H1 (cell line): ENCODE data around the gene DRG1. TPM values are rescaled to one million over a fixed set of nuclear protein-coding genes. Genes with fewer than 3 reads are reported as not detected.

Experiments used
- CTCF ChIA-PET: fragments of 300-600 bp; sonication (Branson Sonifier 250); formaldehyde crosslinking; loops from one replicate; lab custom pipeline; 2021; ENCODE audit not compliant: partially characterized antibody; lab: Charles Lee
- POLR2A ChIA-PET: fragments of 300-600 bp; sonication (Branson Sonifier 250); formaldehyde crosslinking; loops from one replicate; lab custom pipeline; 2021; ENCODE audit warnings: inconsistent platforms; ENCODE audit not compliant: partially characterized antibody; lab: Charles Lee
- DNase-seq, 2 experiments: peaks; one replicate each; pipeline versions ENCODE4 v3.0.0 to v3.0.0-alpha.2; 2010 to 2022; ENCODE audit warnings: low spot score in 2 of 2, low read depth in 1 of 2, mixed read lengths in 1 of 2
- FAIRE-seq: peaks from 2 replicates; lab custom pipeline; 2011; peaks lifted over from hg19 to GRCh38; lab: Jason Lieb, UNC
- H2AFZ ChIP-seq: 2 replicates; pipeline ENCODE4 v1.8.1; 2012; ENCODE audit warnings: low read length, inconsistent platforms
- H2AK5ac ChIP-seq: 2 replicates; pipeline ENCODE4 v1.6.1; 2013; ENCODE audit warnings: low read depth, low read length
- H2BK120ac ChIP-seq: replicated peaks from 2 replicates; pipeline ENCODE3; 2013; ENCODE audit warnings: low read depth, low read length, inconsistent platforms
- H2BK12ac ChIP-seq: 2 replicates; pipeline ENCODE4 v1.6.1; 2013; ENCODE audit warnings: low read depth, low read length
- H2BK15ac ChIP-seq: 2 replicates; pipeline ENCODE4 v1.6.1; 2013; ENCODE audit warnings: low read length
- H2BK20ac ChIP-seq: 2 replicates; pipeline ENCODE4 v1.6.1; 2013; ENCODE audit warnings: low read length
- H2BK5ac ChIP-seq: 2 replicates; pipeline ENCODE4 v1.6.1; 2013; ENCODE audit warnings: low read depth, low read length
- H3K14ac ChIP-seq: 2 replicates; pipeline ENCODE4 v1.6.1; 2013; ENCODE audit warnings: inconsistent platforms; ENCODE audit not compliant: insufficient read length
- H3K18ac ChIP-seq: 2 replicates; pipeline ENCODE4 v1.6.1; 2013; ENCODE audit warnings: low read length; ENCODE audit errors: extremely low read depth
- H3K23ac ChIP-seq: 2 replicates; pipeline ENCODE4 v1.6.1; 2013; ENCODE audit warnings: inconsistent platforms; ENCODE audit not compliant: insufficient read length
- H3K23me2 ChIP-seq: 2 replicates; pipeline ENCODE4 v1.6.1; 2013; ENCODE audit warnings: low read depth, low read length
- H3K27ac ChIP-seq: 2 replicates; pipeline ENCODE4 v1.6.1; 2011; ENCODE audit warnings: low read depth, low read length, inconsistent platforms
- H3K27me3 ChIP-seq, 4 experiments: replicated peaks in 1 of 4; 1 replicate in 1 of 4; 2 replicates in 3 of 4; pipeline versions ENCODE4 v1.6.1 to v1.8.1; 2011 to 2013; ENCODE audit warnings: low read length in 3 of 4, mild to moderate bottlenecking in 3 of 4, inconsistent platforms in 2 of 4, mixed read lengths in 2 of 4, moderate library complexity in 1 of 4; ENCODE audit not compliant: control insufficient read depth in 3 of 4, insufficient read depth in 3 of 4; ENCODE audit errors: extremely low read depth in 1 of 4
- H3K36me3 ChIP-seq, 4 experiments: 2 replicates each; pipeline versions ENCODE4 v1.6.1 to v1.8.1; 2011 to 2013; ENCODE audit warnings: mild to moderate bottlenecking in 4 of 4, low read length in 3 of 4, moderate library complexity in 2 of 4, control low read depth in 1 of 4, inconsistent platforms in 1 of 4; ENCODE audit not compliant: insufficient read depth in 4 of 4, control insufficient read depth in 2 of 4
- H3K4ac ChIP-seq: replicated peaks from 2 replicates; pipeline ENCODE3; 2013; ENCODE audit warnings: low read length, low read depth, mixed read lengths, inconsistent platforms; ENCODE audit not compliant: insufficient read length
- H3K4me1 ChIP-seq, 4 experiments: replicated peaks in 1 of 4; 1 replicate in 1 of 4; 2 replicates in 3 of 4; pipeline versions ENCODE4 v1.6.1 to v1.8.1; 2011 to 2013; ENCODE audit warnings: low read length in 3 of 4, inconsistent platforms in 2 of 4, mixed read lengths in 1 of 4; ENCODE audit not compliant: insufficient read depth in 4 of 4, control insufficient read depth in 3 of 4
- H3K4me2 ChIP-seq, 2 experiments: 2 replicates each; pipeline versions ENCODE4 v1.6.1 to v1.8.1; 2011 to 2013; ENCODE audit warnings: low read depth in 2 of 2, low read length in 2 of 2, control low read depth in 1 of 2, inconsistent platforms in 1 of 2, mild to moderate bottlenecking in 1 of 2; ENCODE audit not compliant: insufficient read depth in 1 of 2
- H3K4me3 ChIP-seq, 4 experiments: fragments of 200-600, 300-600 bp in 1 of 4; sonication (generic), shearing (Covaris generic), sonication (Bioruptor Twin) in 1 of 4; 2 replicates each; pipeline versions ENCODE4 v1.5.1 to v1.8.1; 2011 to 2016; ENCODE audit warnings: low read length in 4 of 4, low read depth in 3 of 4, control low read depth in 2 of 4, inconsistent platforms in 2 of 4, mild to moderate bottlenecking in 2 of 4, mixed read lengths in 1 of 4, moderate library complexity in 1 of 4; ENCODE audit not compliant: insufficient read depth in 2 of 4; ENCODE audit errors: extremely low read depth in 1 of 4
- H3K56ac ChIP-seq: replicated peaks from 2 replicates; pipeline ENCODE3; 2013; ENCODE audit warnings: low read depth, mild to moderate bottlenecking, mixed read lengths, low read length, inconsistent platforms; ENCODE audit not compliant: insufficient read length
- H3K79me1 ChIP-seq: 2 replicates; pipeline ENCODE4 v1.6.1; 2013; ENCODE audit warnings: low read depth, low read length, control low read depth
- H3K79me2 ChIP-seq, 2 experiments: 2 replicates each; pipeline versions ENCODE4 v1.6.1 to v1.8.1; 2012 to 2013; ENCODE audit warnings: low read length in 2 of 2, mild to moderate bottlenecking in 2 of 2, inconsistent platforms in 1 of 2; ENCODE audit not compliant: insufficient read depth in 2 of 2, control insufficient read depth in 1 of 2
- H3K9ac ChIP-seq, 4 experiments: replicated peaks in 1 of 4; 1 replicate in 1 of 4; 2 replicates in 3 of 4; pipeline versions ENCODE4 v1.6.1 to v1.8.1; 2011 to 2013; ENCODE audit warnings: low read depth in 3 of 4, low read length in 3 of 4, control low read depth in 2 of 4, mild to moderate bottlenecking in 2 of 4, moderate library complexity in 2 of 4, inconsistent platforms in 1 of 4; ENCODE audit errors: extremely low read depth in 1 of 4
- H3K9me3 ChIP-seq, 2 experiments: 2 replicates each; pipeline versions ENCODE4 v1.6.1 to v1.8.1; 2012 to 2013; ENCODE audit warnings: mild to moderate bottlenecking in 2 of 2, moderate library complexity in 2 of 2, control low read depth in 1 of 2, inconsistent platforms in 1 of 2, low read depth in 1 of 2, low read length in 1 of 2, mixed read lengths in 1 of 2; ENCODE audit not compliant: insufficient read depth in 2 of 2
- H4K20me1 ChIP-seq, 2 experiments: replicated peaks in 1 of 2; 2 replicates each; pipeline versions ENCODE3 to v1.8.1; 2011 to 2013; ENCODE audit warnings: inconsistent platforms in 2 of 2, low read length in 2 of 2, mild to moderate bottlenecking in 1 of 2; ENCODE audit not compliant: insufficient read depth in 2 of 2, control insufficient read depth in 1 of 2
- H4K5ac ChIP-seq: 2 replicates; pipeline ENCODE4 v1.6.1; 2013; ENCODE audit warnings: low read length, low read depth, mixed read lengths, inconsistent platforms; ENCODE audit not compliant: insufficient read length
- H4K8ac ChIP-seq: 2 replicates; pipeline ENCODE4 v1.8.0; 2013; ENCODE audit warnings: mild to moderate bottlenecking, moderate library complexity, low read length, inconsistent platforms; ENCODE audit not compliant: insufficient read depth; ENCODE audit errors: extremely low read depth
- H4K91ac ChIP-seq: replicated peaks from 2 replicates; pipeline ENCODE3; 2013; ENCODE audit warnings: low read length, mixed read lengths, inconsistent platforms; ENCODE audit not compliant: insufficient read length
- ASH2L ChIP-seq: fragments of 200-600, 300-600 bp; sonication (generic); IDR thresholded peaks from one replicate; pipeline ENCODE4 v1.7.1; 2017; ENCODE audit warnings: low read length
- CBX8 ChIP-seq: fragments of 300-800, 300-1000 bp; sonication (generic); IDR thresholded peaks from 2 replicates; pipeline ENCODE4 v1.7.1; 2016; ENCODE audit warnings: low read depth, low read length, borderline replicate concordance
- EGR1 ChIP-seq: IDR thresholded peaks from 2 replicates; pipeline ENCODE4 v1.6.1; 2011; ENCODE audit warnings: low read depth, low read length, borderline replicate concordance
- EP300 ChIP-seq, 2 experiments: IDR thresholded peaks; 1 replicate in 1 of 2; 2 replicates in 1 of 2; pipeline ENCODE4 v1.6.1; 2011 to 2012; ENCODE audit warnings: low read depth in 2 of 2, low read length in 2 of 2, mild to moderate bottlenecking in 2 of 2, borderline replicate concordance in 1 of 2, inconsistent platforms in 1 of 2, moderate library complexity in 1 of 2
- GABPA ChIP-seq: IDR thresholded peaks from 2 replicates; pipeline ENCODE4 v1.6.1; 2011; ENCODE audit warnings: mild to moderate bottlenecking, low read length, moderate library complexity, borderline replicate concordance; ENCODE audit not compliant: insufficient read depth
- MAX ChIP-seq: IDR thresholded peaks from 2 replicates; pipeline ENCODE4 v1.6.1; 2012; ENCODE audit warnings: inconsistent platforms
- POLR2AphosphoS5 ChIP-seq: IDR thresholded peaks from 2 replicates; pipeline ENCODE4 v1.6.1; 2011; ENCODE audit warnings: low read depth, low read length
- RNF2 ChIP-seq: fragments of 200-900, 300-1000 bp; sonication (generic); IDR thresholded peaks from 2 replicates; pipeline ENCODE4 v1.7.1; 2016; ENCODE audit warnings: borderline replicate concordance, low read depth, mild to moderate bottlenecking, antibody characterized with exemption, low read length; ENCODE audit not compliant: poor library complexity, severe bottlenecking; ENCODE audit errors: missing control alignments
- SIRT6 ChIP-seq: IDR thresholded peaks from one replicate; pipeline ENCODE4 v1.7.1; 2012; ENCODE audit warnings: low read length, inconsistent platforms
- YY1 ChIP-seq: IDR thresholded peaks from 2 replicates; pipeline ENCODE4 v1.6.1; 2011; ENCODE audit warnings: low read depth, mild to moderate bottlenecking, low read length
- WGBS, 2 experiments: shearing (Covaris generic) in 1 of 2; methylation state at CpG; one replicate each; pipeline versions ENCODE4 v1.1.6 to v1.1.7; 2013 to 2015; ENCODE audit warnings: low lambda C conversion rate in 2 of 2, mixed read lengths in 2 of 2, inconsistent platforms in 1 of 2, low coverage in 1 of 2, missing lambda C conversion rate in 1 of 2; ENCODE audit not compliant: insufficient replicate concordance in 2 of 2, insufficient coverage in 1 of 2, insufficient read length in 1 of 2; ENCODE audit errors: extremely low coverage in 1 of 2, missing lambda C conversion rate in 1 of 2; 5-methylcytosine and 5-hydroxymethylcytosine counted together
- polyA plus RNA-seq, 7 experiments: library from polyadenylated mRNA; depleted of rRNA in 3 of 7; stranded (reverse) in 5 of 7; unstranded in 2 of 7; fragments of >200 nt in 5 of 7; fragments of 200-250 nt in 2 of 7; gene quantifications; 1 replicate in 5 of 7; 2 replicates in 1 of 7; 4 replicates in 1 of 7; pipeline versions ENCODE4 v1.2.1 to v1.2.3, GENCODE V29; 2011 to 2013; ENCODE audit warnings: missing spikeins in 2 of 7, mixed read lengths in 2 of 7
- total RNA-seq: library from RNA; stranded (reverse); fragmentation: NEBNext Ultra II Directional; extraction: Animal tissue kit (Norgen Biotek cat#: 25700); gene quantifications from 2 replicates; pipeline ENCODE4 v1.2.1, GENCODE V29; 2021
- TF ChIP-seq, protein P1 (sequence below): IDR thresholded peaks from 2 replicates; pipeline ENCODE4 v1.6.1; 2012; ENCODE audit warnings: low read length, inconsistent platforms

Gene DRG1
- total and polyA plus RNA-seq, 2 of the 8 experiments (the other 6 are each of a cell fraction or from before 2014, with no cell fraction given): 45.3 to 81.9 TPM

- H2AK5ac ChIP-seq: no peak overlapping the region
- no peak overlapping the region for H2BK120ac ChIP-seq
- no peaks in the 10 kb centered on the region for H3K4me1 ChIP-seq
- H2BK5ac ChIP-seq: no peak overlapping the region
- H3K79me1 ChIP-seq: no peaks in the 10 kb centered on the region
- H3K18ac ChIP-seq: no peak overlapping the region
- DNase-seq: no peak
- no peak overlapping the region for H3K4me3 ChIP-seq
- peaks cover 8 to 24% (median 17%) of the 10 kb centered on the region in 4 experiments for H3K36me3 ChIP-seq
- H3K4me2 ChIP-seq: no peak overlapping the region
- no peak overlapping the region for H2BK20ac ChIP-seq
- ChIA-PET CTCF (interaction anchor here (1.4 kb wide), 1 partner anchor 22 kb away, joined by 4 read pairs; no protein-coding TSS in a partner anchor), POLR2A (interaction anchor here (0.9 to 3.8 kb wide), 2 partner anchors 9 to 12 kb away, joined by 3 to 15 read pairs; no protein-coding TSS in a partner anchor)
- H2BK15ac ChIP-seq: no peak overlapping the region
- peaks cover 0 to 1% (median 0%) of the 10 kb centered on the region in 4 experiments; a peak in 1 of 7 replicates for H3K27me3 ChIP-seq
- no peak overlapping the region for H3K56ac ChIP-seq
- no peak overlapping the region for H2BK12ac ChIP-seq
- no peak overlapping the region for H2AFZ ChIP-seq
- no peaks in the 10 kb centered on the region for H3K79me2 ChIP-seq
- no peak overlapping the region for H3K23ac ChIP-seq
- 91% methylated on average over 3 of the region's 3 CpGs; no CpG with 5 or more reads in 1 of the 2 experiments for WGBS, 2 experiments
- no peaks in the 10 kb centered on the region for H3K9me3 ChIP-seq
- peaks cover 0 to 3% of the 10 kb centered on the region in 2 experiments for H4K20me1 ChIP-seq
- no peak overlapping the region for H3K4ac ChIP-seq
- no peaks in the 10 kb centered on the region for H3K23me2 ChIP-seq
- FAIRE-seq: no peak
- no peak overlapping the region for H3K27ac ChIP-seq
- H3K14ac ChIP-seq: no peak overlapping the region
- H4K91ac ChIP-seq: no peak overlapping the region
- H4K8ac ChIP-seq: no peak overlapping the region
- H3K9ac ChIP-seq: no peak overlapping the region
- no peak overlapping the region for H4K5ac ChIP-seq
- TF ChIP-seq ASH2L: no peak
- no peak for TF ChIP-seq YY1
- no peak for TF ChIP-seq CBX8
- TF ChIP-seq SIRT6: no peak
- TF ChIP-seq, protein P1, sequence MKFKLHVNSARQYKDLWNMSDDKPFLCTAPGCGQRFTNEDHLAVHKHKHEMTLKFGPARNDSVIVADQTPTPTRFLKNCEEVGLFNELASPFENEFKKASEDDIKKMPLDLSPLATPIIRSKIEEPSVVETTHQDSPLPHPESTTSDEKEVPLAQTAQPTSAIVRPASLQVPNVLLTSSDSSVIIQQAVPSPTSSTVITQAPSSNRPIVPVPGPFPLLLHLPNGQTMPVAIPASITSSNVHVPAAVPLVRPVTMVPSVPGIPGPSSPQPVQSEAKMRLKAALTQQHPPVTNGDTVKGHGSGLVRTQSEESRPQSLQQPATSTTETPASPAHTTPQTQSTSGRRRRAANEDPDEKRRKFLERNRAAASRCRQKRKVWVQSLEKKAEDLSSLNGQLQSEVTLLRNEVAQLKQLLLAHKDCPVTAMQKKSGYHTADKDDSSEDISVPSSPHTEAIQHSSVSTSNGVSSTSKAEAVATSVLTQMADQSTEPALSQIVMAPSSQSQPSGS: no peak
- no peak for TF ChIP-seq MAX
- TF ChIP-seq GABPA: no peak
- TF ChIP-seq POLR2AphosphoS5: no peak
- no peak for TF ChIP-seq RNF2
- TF ChIP-seq EP300 (IDR thresholded peaks at IDR 0.05; ENCODE audit: borderline replicate concordance in 1 of 2, low read depth in 2 of 2, low read length in 2 of 2): no peak
- TF ChIP-seq EGR1: no peak
These were observed 46.8 kb downstream of the DRG1 start for GRCh38 chr22:31446208-31446607.
